ENCODE results near the gene LITAF.
"Not testable (repeated sequence)": the region's sequence is repeated elsewhere in the genome, so short reads cannot be mapped to it uniquely, and the experiment has no call there.

LITAF gene

GRCh38 chr16:11621539-11621919, 34.8 kb upstream of the LITAF start:
- DNase-seq (ENCODE audit: low read depth in 3 of 3, low spot score in 1 of 3) = no peak

GRCh38 chr16:11620243-11621003, 33.7 kb upstream of the LITAF start:
- no peak for DNase-seq (ENCODE audit: low read depth in 3 of 3, low spot score in 1 of 3)

GRCh38 chr16:11619327-11619851, 32.7 kb upstream of the LITAF start:
- DNase-seq (ENCODE audit: low read depth in 3 of 3, low spot score in 1 of 3) = no peak

- no peak for DNase-seq (ENCODE audit: low read depth in 3 of 3, low spot score in 1 of 3)
Measured at GRCh38 chr16:11618107-11618717, 31.5 kb upstream of the LITAF start.

GRCh38 chr16:11615748-11616447, 29.2 kb upstream of the LITAF start:
- DNase-seq (ENCODE audit: low read depth in 3 of 3, low spot score in 1 of 3) = no peak

- DNase-seq (ENCODE audit: low read depth in 3 of 3, low spot score in 1 of 3) = no peak
Measured at GRCh38 chr16:11614587-11615175, 28.0 kb upstream of the LITAF start.

- DNase-seq (ENCODE audit: low read depth in 3 of 3, low spot score in 1 of 3) = no peak
Measured at GRCh38 chr16:11613381-11614303, 26.9 kb upstream of the LITAF start.

GRCh38 chr16:11612665-11613025, 25.9 kb upstream of the LITAF start:
- no peak for DNase-seq (ENCODE audit: low read depth in 3 of 3, low spot score in 1 of 3)

- no peak for DNase-seq (ENCODE audit: low read depth in 3 of 3, low spot score in 1 of 3)
Measured at GRCh38 chr16:11611871-11612664, 25.3 kb upstream of the LITAF start.

- DNase-seq (ENCODE audit: low read depth in 3 of 3, low spot score in 1 of 3) = no peak
Measured at GRCh38 chr16:11610580-11610979, 23.9 kb upstream of the LITAF start.

GRCh38 chr16:11610121-11610505, 23.4 kb upstream of the LITAF start:
- DNase-seq (ENCODE audit: low read depth in 3 of 3, low spot score in 1 of 3) = no peak

GRCh38 chr16:11609474-11610120, 22.9 kb upstream of the LITAF start:
- no peak for DNase-seq (ENCODE audit: low read depth in 3 of 3, low spot score in 1 of 3)

- no peak for DNase-seq (ENCODE audit: low read depth in 3 of 3, low spot score in 1 of 3)
Measured at GRCh38 chr16:11605891-11606290, 19.2 kb upstream of the LITAF start.

GRCh38 chr16:11605564-11605886, 18.8 kb upstream of the LITAF start:
- no peak for DNase-seq (ENCODE audit: low read depth in 3 of 3, low spot score in 1 of 3)

GRCh38 chr16:11604783-11605563, 18.3 kb upstream of the LITAF start:
- no peak for DNase-seq (ENCODE audit: low read depth in 3 of 3, low spot score in 1 of 3)

- not testable (repeated sequence) for DNase-seq (ENCODE audit: low read depth in 3 of 3, low spot score in 1 of 3)
Measured at GRCh38 chr16:11604296-11604695, 17.6 kb upstream of the LITAF start.

GRCh38 chr16:11603331-11603750, 16.6 kb upstream of the LITAF start:
- DNase-seq (ENCODE audit: low read depth in 3 of 3, low spot score in 1 of 3) = no peak

- no peak for DNase-seq (ENCODE audit: low read depth in 3 of 3, low spot score in 1 of 3)
Measured at GRCh38 chr16:11602321-11602720, 15.6 kb upstream of the LITAF start.

- no peak for DNase-seq (ENCODE audit: low read depth in 3 of 3, low spot score in 1 of 3)
Measured at GRCh38 chr16:11601911-11602310, 15.2 kb upstream of the LITAF start.
